Measurements from ENCODE around the gene SLC10A7. TPM values are rescaled to one million over a fixed set of nuclear protein-coding genes. Genes with fewer than 3 reads are reported as not detected.

Gene SLC10A7
- total and polyA plus RNA-seq, 2 donors (not counting 1 experiment from before 2014, with no cell fraction given): 7.4 to 12.6 TPM

GRCh38 chr4:146288193-146288592 lies 233.5 kb downstream of the SLC10A7 start:
- no peak for TF ChIP-seq EZH2 (IDR thresholded peaks at IDR 0.05; ENCODE audit: low read length, missing control alignments)
- no peak for TF ChIP-seq CTCF (conservative IDR thresholded peaks at IDR 0.05 in 1 of 2, IDR thresholded peaks at IDR 0.05 in 1 of 2; ENCODE audit: low read depth in 1 of 2, low read length in 2 of 2)
- H3K4me3 ChIP-seq (replicated peaks in 1 of 4; ENCODE audit: control extremely low read depth in 1 of 4, insufficient read depth in 1 of 4, low read depth in 3 of 4, low read length in 4 of 4): no peak overlapping the region
- no peaks in the 10 kb centered on the region for H4K20me1 ChIP-seq (ENCODE audit: control insufficient read depth, extremely low read depth, insufficient read depth, low read length)
- no peak overlapping the region for H2AFZ ChIP-seq (ENCODE audit: low read length)
- H3K9ac ChIP-seq (ENCODE audit: insufficient read depth, low read length): no peak overlapping the region
- no peaks in the 10 kb centered on the region for H3K27me3 ChIP-seq (ENCODE audit: control insufficient read depth, insufficient read depth, low read length)
- H3K4me2 ChIP-seq (ENCODE audit: extremely low read depth, insufficient read depth, low read length): no peak overlapping the region
- no peaks in the 10 kb centered on the region for H3K4me1 ChIP-seq (ENCODE audit: control insufficient read depth, extremely low read depth, insufficient read depth, low read length)
- no peaks in the 10 kb centered on the region for H3K9me3 ChIP-seq (ENCODE audit: control insufficient read depth, insufficient read depth, low read depth, low read length)
- no peaks in the 10 kb centered on the region for H3K79me2 ChIP-seq (ENCODE audit: control insufficient read depth, insufficient read depth, low read length)
- H3K36me3 ChIP-seq (ENCODE audit: control insufficient read depth, insufficient read depth, low read length): no peaks in the 10 kb centered on the region
- H3K27ac ChIP-seq (ENCODE audit: insufficient read depth, low read length): no peak overlapping the region
- DNase-seq (ENCODE audit: low read depth in 2 of 2): no peak

GRCh38 chr4:146285037-146285436 lies 236.7 kb downstream of the SLC10A7 start:
- Histone ChIP-seq H3K27ac (ENCODE audit: insufficient read depth, low read length) (no peak overlapping the region), H4K20me1 (ENCODE audit: control insufficient read depth, extremely low read depth, insufficient read depth, low read length) (no peaks in the 10 kb centered on the region), H3K4me2 (ENCODE audit: extremely low read depth, insufficient read depth, low read length) (no peak overlapping the region), H3K4me3 (replicated peaks in 1 of 4; ENCODE audit: control extremely low read depth in 1 of 4, insufficient read depth in 1 of 4, low read depth in 3 of 4, low read length in 4 of 4) (no peak overlapping the region), H2AFZ (ENCODE audit: low read length) (no peak overlapping the region), H3K9me3 (ENCODE audit: control insufficient read depth, insufficient read depth, low read depth, low read length) (no peaks in the 10 kb centered on the region), H3K27me3 (ENCODE audit: control insufficient read depth, insufficient read depth, low read length) (no peaks in the 10 kb centered on the region), H3K4me1 (ENCODE audit: control insufficient read depth, extremely low read depth, insufficient read depth, low read length) (no peaks in the 10 kb centered on the region), H3K79me2 (ENCODE audit: control insufficient read depth, insufficient read depth, low read length) (no peaks in the 10 kb centered on the region), H3K9ac (ENCODE audit: insufficient read depth, low read length) (no peak overlapping the region), H3K36me3 (ENCODE audit: control insufficient read depth, insufficient read depth, low read length) (no peaks in the 10 kb centered on the region)
- TF ChIP-seq CTCF (conservative IDR thresholded peaks at IDR 0.05 in 1 of 2, IDR thresholded peaks at IDR 0.05 in 1 of 2; ENCODE audit: low read depth in 1 of 2, low read length in 2 of 2) (no peak), EZH2 (IDR thresholded peaks at IDR 0.05; ENCODE audit: low read length, missing control alignments) (no peak)
- no peak for DNase-seq (ENCODE audit: low read depth in 2 of 2)

- H2AFZ ChIP-seq (ENCODE audit: low read length): no peak overlapping the region
- H3K27ac ChIP-seq (ENCODE audit: insufficient read depth, low read length): no peak overlapping the region
- no peaks in the 10 kb centered on the region for H3K79me2 ChIP-seq (ENCODE audit: control insufficient read depth, insufficient read depth, low read length)
- no peaks in the 10 kb centered on the region for H3K9me3 ChIP-seq (ENCODE audit: control insufficient read depth, insufficient read depth, low read depth, low read length)
- H3K9ac ChIP-seq (ENCODE audit: insufficient read depth, low read length): no peak overlapping the region
- DNase-seq (ENCODE audit: low read depth in 2 of 2): no peak
- TF ChIP-seq CTCF (conservative IDR thresholded peaks at IDR 0.05 in 1 of 2, IDR thresholded peaks at IDR 0.05 in 1 of 2; ENCODE audit: low read depth in 1 of 2, low read length in 2 of 2) (no peak), EZH2 (IDR thresholded peaks at IDR 0.05; ENCODE audit: low read length, missing control alignments) (no peak)
- H4K20me1 ChIP-seq (ENCODE audit: control insufficient read depth, extremely low read depth, insufficient read depth, low read length): no peaks in the 10 kb centered on the region
- H3K4me1 ChIP-seq (ENCODE audit: control insufficient read depth, extremely low read depth, insufficient read depth, low read length): no peaks in the 10 kb centered on the region
- no peaks in the 10 kb centered on the region for H3K36me3 ChIP-seq (ENCODE audit: control insufficient read depth, insufficient read depth, low read length)
- no peak overlapping the region for H3K4me2 ChIP-seq (ENCODE audit: extremely low read depth, insufficient read depth, low read length)
- no peaks in the 10 kb centered on the region for H3K27me3 ChIP-seq (ENCODE audit: control insufficient read depth, insufficient read depth, low read length)
- H3K4me3 ChIP-seq (replicated peaks in 1 of 4; ENCODE audit: control extremely low read depth in 1 of 4, insufficient read depth in 1 of 4, low read depth in 3 of 4, low read length in 4 of 4): no peak overlapping the region
Measured at GRCh38 chr4:146283758-146284651, 237.7 kb downstream of the SLC10A7 start.
